ENCODE data around the gene ADGRA1.

ADGRA1 gene

DNA sequence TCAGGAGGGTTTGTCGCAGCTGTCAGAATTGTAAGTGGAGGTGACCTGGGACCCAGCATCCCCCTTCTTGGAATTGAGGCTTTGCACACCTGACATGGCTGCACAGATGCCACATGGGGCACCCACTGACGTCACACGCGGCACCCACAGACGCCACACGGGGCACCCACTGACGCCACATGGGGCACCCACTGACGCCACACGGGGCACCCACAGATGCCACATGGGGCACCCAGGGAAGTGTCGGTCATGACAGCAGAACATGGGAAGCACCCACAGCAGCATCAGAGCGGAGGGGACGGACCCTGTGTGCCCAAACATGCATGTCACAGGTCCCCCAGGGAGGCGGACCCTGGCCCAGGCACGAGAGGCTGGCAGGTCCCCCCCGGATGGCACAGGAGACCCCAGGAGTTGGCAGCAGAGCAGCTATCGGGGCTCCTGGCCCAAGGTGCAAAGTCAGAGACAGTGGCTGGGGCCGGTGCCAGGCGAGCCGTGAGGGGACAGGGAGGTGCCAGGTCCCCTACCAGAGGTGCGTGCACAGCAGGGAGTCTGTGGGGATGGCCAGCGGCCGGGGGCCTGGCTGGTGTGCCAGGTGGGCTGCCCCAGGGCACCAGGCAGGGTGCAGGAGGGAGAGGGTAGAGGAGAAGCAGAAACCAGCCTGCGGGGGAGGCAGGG, 93.4 kb downstream of the ADGRA1 start:
- TF ChIP-seq, protein P1, sequence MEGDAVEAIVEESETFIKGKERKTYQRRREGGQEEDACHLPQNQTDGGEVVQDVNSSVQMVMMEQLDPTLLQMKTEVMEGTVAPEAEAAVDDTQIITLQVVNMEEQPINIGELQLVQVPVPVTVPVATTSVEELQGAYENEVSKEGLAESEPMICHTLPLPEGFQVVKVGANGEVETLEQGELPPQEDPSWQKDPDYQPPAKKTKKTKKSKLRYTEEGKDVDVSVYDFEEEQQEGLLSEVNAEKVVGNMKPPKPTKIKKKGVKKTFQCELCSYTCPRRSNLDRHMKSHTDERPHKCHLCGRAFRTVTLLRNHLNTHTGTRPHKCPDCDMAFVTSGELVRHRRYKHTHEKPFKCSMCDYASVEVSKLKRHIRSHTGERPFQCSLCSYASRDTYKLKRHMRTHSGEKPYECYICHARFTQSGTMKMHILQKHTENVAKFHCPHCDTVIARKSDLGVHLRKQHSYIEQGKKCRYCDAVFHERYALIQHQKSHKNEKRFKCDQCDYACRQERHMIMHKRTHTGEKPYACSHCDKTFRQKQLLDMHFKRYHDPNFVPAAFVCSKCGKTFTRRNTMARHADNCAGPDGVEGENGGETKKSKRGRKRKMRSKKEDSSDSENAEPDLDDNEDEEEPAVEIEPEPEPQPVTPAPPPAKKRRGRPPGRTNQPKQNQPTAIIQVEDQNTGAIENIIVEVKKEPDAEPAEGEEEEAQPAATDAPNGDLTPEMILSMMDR (IDR thresholded peaks at IDR 0.05; ENCODE audit: low read length, missing control alignments): no peak
- DNase-seq (ENCODE audit: low read depth): no peak
- no peak overlapping the region for H3K4me3 ChIP-seq (replicated peaks; ENCODE audit: low read depth, low read length)

Measured in fibroblast of pulmonary artery (primary cell).